ENCODE data around the gene DIAPH2.

DNA sequence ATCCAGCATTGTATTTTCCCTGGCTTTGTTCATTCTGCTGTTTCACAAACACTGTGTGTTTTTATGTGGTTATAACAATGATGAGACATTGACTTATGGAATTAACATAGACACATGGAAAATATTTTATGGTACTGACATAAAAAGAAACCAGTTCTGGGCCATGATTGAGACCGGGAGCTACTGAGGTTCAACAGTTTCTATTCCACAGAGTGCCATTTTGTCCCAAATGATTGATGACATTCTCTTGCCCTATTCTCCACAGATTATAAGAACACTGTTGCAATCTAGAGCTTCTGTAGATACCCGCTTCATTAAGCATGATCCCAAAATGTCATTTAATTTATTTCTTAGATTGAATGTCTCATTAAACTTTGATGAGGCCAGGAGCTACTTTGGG, 525.9 kb downstream of the DIAPH2 start:
- TF ChIP-seq, protein P1, sequence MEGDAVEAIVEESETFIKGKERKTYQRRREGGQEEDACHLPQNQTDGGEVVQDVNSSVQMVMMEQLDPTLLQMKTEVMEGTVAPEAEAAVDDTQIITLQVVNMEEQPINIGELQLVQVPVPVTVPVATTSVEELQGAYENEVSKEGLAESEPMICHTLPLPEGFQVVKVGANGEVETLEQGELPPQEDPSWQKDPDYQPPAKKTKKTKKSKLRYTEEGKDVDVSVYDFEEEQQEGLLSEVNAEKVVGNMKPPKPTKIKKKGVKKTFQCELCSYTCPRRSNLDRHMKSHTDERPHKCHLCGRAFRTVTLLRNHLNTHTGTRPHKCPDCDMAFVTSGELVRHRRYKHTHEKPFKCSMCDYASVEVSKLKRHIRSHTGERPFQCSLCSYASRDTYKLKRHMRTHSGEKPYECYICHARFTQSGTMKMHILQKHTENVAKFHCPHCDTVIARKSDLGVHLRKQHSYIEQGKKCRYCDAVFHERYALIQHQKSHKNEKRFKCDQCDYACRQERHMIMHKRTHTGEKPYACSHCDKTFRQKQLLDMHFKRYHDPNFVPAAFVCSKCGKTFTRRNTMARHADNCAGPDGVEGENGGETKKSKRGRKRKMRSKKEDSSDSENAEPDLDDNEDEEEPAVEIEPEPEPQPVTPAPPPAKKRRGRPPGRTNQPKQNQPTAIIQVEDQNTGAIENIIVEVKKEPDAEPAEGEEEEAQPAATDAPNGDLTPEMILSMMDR (IDR thresholded peaks at IDR 0.05) = no peak
- TF ChIP-seq EP300 (IDR thresholded peaks at IDR 0.05) = no peak

Measured in tibial nerve (tissue), 4 donors.